Chondrocyte (in vitro differentiated cells): ENCODE results near the gene PLCB4. TPM values are rescaled to one million over a fixed set of nuclear protein-coding genes. Genes with fewer than 3 reads are reported as not detected.

Source experiments
- DNase-seq: peaks from one replicate; pipeline ENCODE4 v3.0.0; 2021; ENCODE audit warnings: mixed read lengths, low spot score
- H3K27ac Mint-ChIP-seq: one replicate; pipeline ENCODE4 v1.8.0; 2021; ENCODE audit warnings: mild to moderate bottlenecking, moderate library complexity, mixed read lengths; ENCODE audit not compliant: unreplicated experiment
- H3K27me3 Mint-ChIP-seq: 2 replicates; pipeline ENCODE4 v1.8.0; 2021; ENCODE audit warnings: low read depth, mixed read lengths
- H3K36me3 Mint-ChIP-seq: 2 replicates; pipeline ENCODE4 v1.8.0; 2021; ENCODE audit warnings: low read depth, mixed read lengths
- H3K4me1 Mint-ChIP-seq: 2 replicates; pipeline ENCODE4 v1.8.0; 2021; ENCODE audit warnings: low read depth, mild to moderate bottlenecking, mixed read lengths
- H3K4me3 Mint-ChIP-seq: one replicate; pipeline ENCODE4 v1.8.0; 2021; ENCODE audit warnings: mild to moderate bottlenecking, moderate library complexity, mixed read lengths; ENCODE audit not compliant: unreplicated experiment
- H3K9me3 Mint-ChIP-seq: 2 replicates; pipeline ENCODE4 v1.8.0; 2021; ENCODE audit warnings: low read depth, mixed read lengths
- CTCF ChIP-seq: fragments of 200-600 bp; sonication (generic); IDR thresholded peaks from 2 replicates; pipeline ENCODE4 v1.5.0; 2021; ENCODE audit warnings: antibody characterized with exemption, mild to moderate bottlenecking, moderate library complexity
- total RNA-seq: library from RNA; stranded (reverse); gene quantifications from 3 replicates; pipeline ENCODE4 v1.2.1, GENCODE V29; 2021

PLCB4 gene
- total RNA-seq, 1 donor from 2014 or later, result 13.3 TPM

GRCh38 chr20:9110365-9110764, 41.5 kb downstream of the PLCB4 start:
- peak overlapping the region; percentile 24 for H3K27ac Mint-ChIP-seq
- no peaks in the 10 kb centered on the region for H3K36me3 Mint-ChIP-seq
- no peaks in the 10 kb centered on the region for H3K27me3 Mint-ChIP-seq
- no peak for DNase-seq
- H3K9me3 Mint-ChIP-seq, result no peaks in the 10 kb centered on the region
- peaks cover 47% of the 10 kb centered on the region for H3K4me1 Mint-ChIP-seq
- no peak for TF ChIP-seq CTCF
- no peak overlapping the region for H3K4me3 Mint-ChIP-seq

- Mint-ChIP-seq H3K27ac (peak overlapping the region; percentile 46), H3K4me3 (no peak overlapping the region), H3K4me1 (peaks cover 47% of the 10 kb centered on the region), H3K9me3 (no peaks in the 10 kb centered on the region), H3K27me3 (no peaks in the 10 kb centered on the region), H3K36me3 (no peaks in the 10 kb centered on the region)
- DNase-seq, result no peak
- no peak for TF ChIP-seq CTCF
Observed at GRCh38 chr20:9110916-9111432, 42.1 kb downstream of the PLCB4 start.

- H3K27me3 Mint-ChIP-seq, result no peaks in the 10 kb centered on the region
- no peak overlapping the region for H3K4me3 Mint-ChIP-seq
- H3K27ac Mint-ChIP-seq, result peak overlapping the region; percentile 85
- no peak for TF ChIP-seq CTCF
- H3K36me3 Mint-ChIP-seq, result peaks cover 1% of the 10 kb centered on the region
- no peaks in the 10 kb centered on the region for H3K9me3 Mint-ChIP-seq
- H3K4me1 Mint-ChIP-seq, result peaks cover 47% of the 10 kb centered on the region
- DNase-seq, result no peak
Observed at GRCh38 chr20:9112541-9113515, 43.9 kb downstream of the PLCB4 start.

- peaks cover 49% of the 10 kb centered on the region for H3K4me1 Mint-ChIP-seq
- no peak for DNase-seq
- no peak overlapping the region for H3K4me3 Mint-ChIP-seq
- no peaks in the 10 kb centered on the region for H3K9me3 Mint-ChIP-seq
- peaks cover 1% of the 10 kb centered on the region for H3K36me3 Mint-ChIP-seq
- H3K27me3 Mint-ChIP-seq, result no peaks in the 10 kb centered on the region
- no peak for TF ChIP-seq CTCF
- no peak overlapping the region for H3K27ac Mint-ChIP-seq
Observed at GRCh38 chr20:9114709-9115108, 45.8 kb downstream of the PLCB4 start.

- Mint-ChIP-seq H3K27ac (no peak overlapping the region), H3K4me3 (no peak overlapping the region)
- no peak for TF ChIP-seq CTCF
Observed at GRCh38 chr20:9117548-9117947, 48.7 kb downstream of the PLCB4 start.

More at GRCh38 chr20:9117548-9117947, 48.7 kb downstream of the PLCB4 start:
- H3K36me3 Mint-ChIP-seq, result peaks cover 1% of the 10 kb centered on the region
- no peaks in the 10 kb centered on the region for H3K9me3 Mint-ChIP-seq
- DNase-seq, result no peak
- peaks cover 38% of the 10 kb centered on the region for H3K4me1 Mint-ChIP-seq
- H3K27me3 Mint-ChIP-seq, result no peaks in the 10 kb centered on the region
